ENCODE measurements around the gene GTF3C5. TPM values are rescaled to one million over a fixed set of nuclear protein-coding genes. Genes with fewer than 3 reads are reported as not detected.

The GTF3C5 gene
- total and polyA plus RNA-seq, 2 of the 4 experiments (the other 2 are of a cell fraction): 49.1 to 52.3 TPM

DNA sequence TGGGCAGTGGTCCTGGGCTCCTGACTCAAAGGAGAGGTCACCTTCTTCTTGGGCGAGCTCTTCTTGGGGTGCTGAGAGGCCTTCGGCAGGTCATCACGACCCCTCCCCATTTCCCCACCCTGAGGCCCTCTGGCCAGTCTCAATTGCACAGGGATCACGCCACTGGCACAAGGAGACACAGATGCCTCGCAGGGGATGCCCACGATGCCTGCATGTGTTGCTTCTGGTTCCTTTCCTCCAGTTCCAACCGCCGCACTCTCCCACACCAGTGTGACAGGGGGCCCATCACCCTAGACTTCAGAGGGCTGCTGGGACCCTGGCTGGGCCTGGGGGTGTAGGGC lies 32.3 kb downstream of the GTF3C5 start:
- dilution Hi-C loops (cut with HindIII; ENCODE audit: low sequenced_read_pairs, unreplicated experiment): no loop called here
- CTCF ChIA-PET: no interaction called here
- no peak overlapping the region for H2AK9ac ChIP-seq (replicated peaks; ENCODE audit: low read depth, low read length, poor library complexity)

More for the DNA sequence above, 32.3 kb downstream of the GTF3C5 start:
- H3K4me3 ChIP-seq (ENCODE audit: insufficient read depth, low read depth, low read length): no peak overlapping the region
- 0 out of 2 replicates have a peak, but pooled peaks cover 3% of the 10 kb centered on the region for H3K9me1 ChIP-seq (ENCODE audit: insufficient read depth, low read length)
- DNase-seq: no peak
- H3K79me1 ChIP-seq (ENCODE audit: low read depth in 1 of 2, low read length in 2 of 2): no peaks in the 10 kb centered on the region
- H3K14ac ChIP-seq (replicated peaks; ENCODE audit: low read depth, low read length): no peak overlapping the region
- no peak overlapping the region for H4K8ac ChIP-seq (ENCODE audit: low read depth in 2 of 2, low read length in 2 of 2)
- intact Hi-C loops (cut with micrococcal nuclease) (no loop called here), in situ Hi-C loops (cut with MboI; ENCODE audit: low sequenced_read_pairs) (no loop called here)
- BruUV-seq (replicated peaks): no TSS peak
- H3K9ac ChIP-seq (ENCODE audit: low read depth, low read length): no peak overlapping the region
- TF ChIP-seq MAZ (IDR thresholded peaks at IDR 0.05; ENCODE audit: borderline replicate concordance, low read depth, low read length): no peak
- no peak for TF ChIP-seq MXI1 (IDR thresholded peaks at IDR 0.05; ENCODE audit: borderline replicate concordance, low read depth, low read length)
- no peak for TF ChIP-seq NFE2L2 (IDR thresholded peaks at IDR 0.05; ENCODE audit: low read depth, low read length)
- no peak for TF ChIP-seq CEBPB (IDR thresholded peaks at IDR 0.05; ENCODE audit: low read depth, low read length)
- TF ChIP-seq FOS (IDR thresholded peaks at IDR 0.05; ENCODE audit: low read depth, low read length): no peak
- TF ChIP-seq, protein P1, sequence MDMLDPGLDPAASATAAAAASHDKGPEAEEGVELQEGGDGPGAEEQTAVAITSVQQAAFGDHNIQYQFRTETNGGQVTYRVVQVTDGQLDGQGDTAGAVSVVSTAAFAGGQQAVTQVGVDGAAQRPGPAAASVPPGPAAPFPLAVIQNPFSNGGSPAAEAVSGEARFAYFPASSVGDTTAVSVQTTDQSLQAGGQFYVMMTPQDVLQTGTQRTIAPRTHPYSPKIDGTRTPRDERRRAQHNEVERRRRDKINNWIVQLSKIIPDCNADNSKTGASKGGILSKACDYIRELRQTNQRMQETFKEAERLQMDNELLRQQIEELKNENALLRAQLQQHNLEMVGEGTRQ (IDR thresholded peaks at IDR 0.05; ENCODE audit: low read depth, low read length): no peak
- TF ChIP-seq, protein P2, sequence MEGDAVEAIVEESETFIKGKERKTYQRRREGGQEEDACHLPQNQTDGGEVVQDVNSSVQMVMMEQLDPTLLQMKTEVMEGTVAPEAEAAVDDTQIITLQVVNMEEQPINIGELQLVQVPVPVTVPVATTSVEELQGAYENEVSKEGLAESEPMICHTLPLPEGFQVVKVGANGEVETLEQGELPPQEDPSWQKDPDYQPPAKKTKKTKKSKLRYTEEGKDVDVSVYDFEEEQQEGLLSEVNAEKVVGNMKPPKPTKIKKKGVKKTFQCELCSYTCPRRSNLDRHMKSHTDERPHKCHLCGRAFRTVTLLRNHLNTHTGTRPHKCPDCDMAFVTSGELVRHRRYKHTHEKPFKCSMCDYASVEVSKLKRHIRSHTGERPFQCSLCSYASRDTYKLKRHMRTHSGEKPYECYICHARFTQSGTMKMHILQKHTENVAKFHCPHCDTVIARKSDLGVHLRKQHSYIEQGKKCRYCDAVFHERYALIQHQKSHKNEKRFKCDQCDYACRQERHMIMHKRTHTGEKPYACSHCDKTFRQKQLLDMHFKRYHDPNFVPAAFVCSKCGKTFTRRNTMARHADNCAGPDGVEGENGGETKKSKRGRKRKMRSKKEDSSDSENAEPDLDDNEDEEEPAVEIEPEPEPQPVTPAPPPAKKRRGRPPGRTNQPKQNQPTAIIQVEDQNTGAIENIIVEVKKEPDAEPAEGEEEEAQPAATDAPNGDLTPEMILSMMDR (conservative IDR thresholded peaks at IDR 0.05; ENCODE audit: low read depth, low read length): no peak
- TF ChIP-seq, protein P3, sequence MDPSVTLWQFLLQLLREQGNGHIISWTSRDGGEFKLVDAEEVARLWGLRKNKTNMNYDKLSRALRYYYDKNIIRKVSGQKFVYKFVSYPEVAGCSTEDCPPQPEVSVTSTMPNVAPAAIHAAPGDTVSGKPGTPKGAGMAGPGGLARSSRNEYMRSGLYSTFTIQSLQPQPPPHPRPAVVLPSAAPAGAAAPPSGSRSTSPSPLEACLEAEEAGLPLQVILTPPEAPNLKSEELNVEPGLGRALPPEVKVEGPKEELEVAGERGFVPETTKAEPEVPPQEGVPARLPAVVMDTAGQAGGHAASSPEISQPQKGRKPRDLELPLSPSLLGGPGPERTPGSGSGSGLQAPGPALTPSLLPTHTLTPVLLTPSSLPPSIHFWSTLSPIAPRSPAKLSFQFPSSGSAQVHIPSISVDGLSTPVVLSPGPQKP (IDR thresholded peaks at IDR 0.05; ENCODE audit: borderline replicate concordance, low read depth, low read length): no peak
- TF ChIP-seq CHD1 (IDR thresholded peaks at IDR 0.05; ENCODE audit: low read depth, low read length): no peak
- no peak for TF ChIP-seq RFX5 (IDR thresholded peaks at IDR 0.05; ENCODE audit: low read depth, low read length)
- no peaks in the 10 kb centered on the region for H3K27me3 ChIP-seq (ENCODE audit: control insufficient read depth, insufficient read depth, low read length)
- no peak overlapping the region for H3K27ac ChIP-seq (ENCODE audit: insufficient read depth, low read length)
- no peak for ATAC-seq (ENCODE audit: low read depth)
- H4K20me1 ChIP-seq (ENCODE audit: insufficient read depth, low read length): no peaks in the 10 kb centered on the region; the same call in 1 of the 2 replicates
- peaks cover 2% of the 10 kb centered on the region; the same call in 1 of the 2 replicates for H3K36me3 ChIP-seq (ENCODE audit: control insufficient read depth, insufficient read depth, low read length)
- no peak overlapping the region for H3K23ac ChIP-seq (ENCODE audit: low read depth, low read length)
- H4K91ac ChIP-seq (ENCODE audit: insufficient read depth, low read depth, low read length): no peak overlapping the region
- no peaks in the 10 kb centered on the region for H3K9me3 ChIP-seq (ENCODE audit: control insufficient read depth, insufficient read depth, low read length)
- no peak overlapping the region for H2BK120ac ChIP-seq (ENCODE audit: low read depth, low read length)
- POLR2A ChIA-PET (ENCODE audit: unreplicated experiment): no interaction called here
- WGBS, 2 experiments (ENCODE audit: extremely low coverage in 2 of 2, insufficient read length in 1 of 2): 93% methylated on average over 5 of the region's 8 CpGs; no CpG with 5 or more reads in 1 of the 2 experiments
- H2BK5ac ChIP-seq (ENCODE audit: low read depth, low read length, poor library complexity, severe bottlenecking): no peak overlapping the region
- no peak overlapping the region for H2BK15ac ChIP-seq (ENCODE audit: low read depth, low read length)
- no peak overlapping the region for H3K4me2 ChIP-seq (ENCODE audit: low read depth, low read length)
- peaks cover 3% of the 10 kb centered on the region; the same call in 1 of the 2 replicates for H3K4me1 ChIP-seq (ENCODE audit: control insufficient read depth, insufficient read depth, low read length)
- H2BK20ac ChIP-seq (ENCODE audit: low read depth, low read length): no peak overlapping the region
- no peak overlapping the region for H3K4ac ChIP-seq (ENCODE audit: low read depth, low read length)
- H2AFZ ChIP-seq (replicated peaks; ENCODE audit: low read length, poor library complexity): no peak overlapping the region
- no peak overlapping the region for H3K18ac ChIP-seq (ENCODE audit: low read depth, low read length)
- no peak overlapping the region for H4K5ac ChIP-seq (ENCODE audit: low read depth, low read length)
- no peak overlapping the region for H3K56ac ChIP-seq (ENCODE audit: extremely low read depth, insufficient read depth, low read length)
- no peak overlapping the region for H2AK5ac ChIP-seq (ENCODE audit: low read depth, low read length)
